Measurements from ENCODE around the gene CTNNA3. TPM values are rescaled to one million over a fixed set of nuclear protein-coding genes. Genes with fewer than 3 reads are reported as not detected.

Gene CTNNA3
- total and polyA plus RNA-seq, 7 donors, result 0.85 to 66.2 (median 28.1) TPM

DNA sequence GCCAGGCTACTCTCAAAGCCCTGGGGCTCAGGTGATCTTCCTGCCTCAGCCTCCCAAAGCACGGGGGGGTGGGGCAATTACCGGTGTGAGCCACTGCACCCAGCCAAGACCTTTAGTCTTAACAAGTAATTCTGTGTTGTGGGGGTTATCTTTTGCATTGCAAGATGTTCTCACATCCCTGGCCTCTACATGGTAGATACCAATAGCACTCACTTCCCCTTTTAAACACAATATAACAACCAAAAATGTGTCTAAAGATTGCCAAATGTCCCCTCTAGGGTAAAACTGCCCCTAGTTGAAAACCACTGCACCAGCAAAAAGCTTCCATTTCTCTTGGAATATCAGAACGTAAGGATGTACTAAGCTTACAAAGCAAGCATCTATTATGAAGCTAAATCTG, 225.0 kb downstream of the CTNNA3 start:
- Histone ChIP-seq H3K27ac (no peak overlapping the region), H3K9me3 (no peaks in the 10 kb centered on the region), H3K36me3 (ENCODE audit: insufficient read depth in 1 of 2, low read depth in 1 of 2) (no peaks in the 10 kb centered on the region), H3K27me3 (ENCODE audit: insufficient read depth in 3 of 3, low read length in 2 of 3) (no peaks in the 10 kb centered on the region), H3K4me3 (no peak overlapping the region), H3K4me1 (peaks cover 7% of the 10 kb centered on the region)
- DNase-seq (no peak), ATAC-seq (no peak)
- 63 to 94% (median 81%) methylated on average over 3 of the region's 3 CpGs for WGBS, 3 donors
- TF ChIP-seq, protein P1, sequence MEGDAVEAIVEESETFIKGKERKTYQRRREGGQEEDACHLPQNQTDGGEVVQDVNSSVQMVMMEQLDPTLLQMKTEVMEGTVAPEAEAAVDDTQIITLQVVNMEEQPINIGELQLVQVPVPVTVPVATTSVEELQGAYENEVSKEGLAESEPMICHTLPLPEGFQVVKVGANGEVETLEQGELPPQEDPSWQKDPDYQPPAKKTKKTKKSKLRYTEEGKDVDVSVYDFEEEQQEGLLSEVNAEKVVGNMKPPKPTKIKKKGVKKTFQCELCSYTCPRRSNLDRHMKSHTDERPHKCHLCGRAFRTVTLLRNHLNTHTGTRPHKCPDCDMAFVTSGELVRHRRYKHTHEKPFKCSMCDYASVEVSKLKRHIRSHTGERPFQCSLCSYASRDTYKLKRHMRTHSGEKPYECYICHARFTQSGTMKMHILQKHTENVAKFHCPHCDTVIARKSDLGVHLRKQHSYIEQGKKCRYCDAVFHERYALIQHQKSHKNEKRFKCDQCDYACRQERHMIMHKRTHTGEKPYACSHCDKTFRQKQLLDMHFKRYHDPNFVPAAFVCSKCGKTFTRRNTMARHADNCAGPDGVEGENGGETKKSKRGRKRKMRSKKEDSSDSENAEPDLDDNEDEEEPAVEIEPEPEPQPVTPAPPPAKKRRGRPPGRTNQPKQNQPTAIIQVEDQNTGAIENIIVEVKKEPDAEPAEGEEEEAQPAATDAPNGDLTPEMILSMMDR (IDR thresholded peaks at IDR 0.05), result no peak
- intact Hi-C loops (cut with DNase I), result no loop called here

DNA sequence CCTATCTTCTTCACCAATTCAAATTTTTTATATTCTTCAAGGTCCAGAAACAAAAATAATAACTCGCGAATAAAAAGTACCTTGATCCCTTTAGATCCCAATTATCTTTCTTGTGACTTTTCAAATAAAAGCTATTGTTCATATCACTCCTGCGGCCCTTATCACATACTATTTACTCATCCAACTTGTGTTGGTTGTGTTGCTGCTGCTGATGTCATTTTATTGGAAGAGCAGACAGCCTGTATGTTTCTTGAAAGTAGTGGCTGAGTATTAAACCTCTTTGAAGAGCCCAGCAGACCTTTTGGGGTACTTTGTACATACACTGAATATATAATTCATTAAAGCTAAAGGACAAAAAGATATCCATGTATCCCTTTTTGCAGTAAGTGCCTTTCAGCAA, 231.7 kb downstream of the CTNNA3 start:
- intact Hi-C loops (cut with DNase I), result no loop called here
- no peaks in the 10 kb centered on the region for H3K36me3 ChIP-seq (ENCODE audit: insufficient read depth in 1 of 2, low read depth in 1 of 2)
- no peak overlapping the region for H3K4me3 ChIP-seq
- H3K9me3 ChIP-seq, result no peaks in the 10 kb centered on the region
- H3K27me3 ChIP-seq (ENCODE audit: insufficient read depth in 3 of 3, low read length in 2 of 3), result no peaks in the 10 kb centered on the region
- no peaks in the 10 kb centered on the region for H3K4me1 ChIP-seq
- no peak overlapping the region for H3K27ac ChIP-seq
- TF ChIP-seq, protein P1 (IDR thresholded peaks at IDR 0.05), result no peak
- WGBS, 3 donors, result 76 to 96% (median 93%) methylated on average over 3 of the region's 3 CpGs
- no peak for ATAC-seq
- DNase-seq, result no peak

DNA sequence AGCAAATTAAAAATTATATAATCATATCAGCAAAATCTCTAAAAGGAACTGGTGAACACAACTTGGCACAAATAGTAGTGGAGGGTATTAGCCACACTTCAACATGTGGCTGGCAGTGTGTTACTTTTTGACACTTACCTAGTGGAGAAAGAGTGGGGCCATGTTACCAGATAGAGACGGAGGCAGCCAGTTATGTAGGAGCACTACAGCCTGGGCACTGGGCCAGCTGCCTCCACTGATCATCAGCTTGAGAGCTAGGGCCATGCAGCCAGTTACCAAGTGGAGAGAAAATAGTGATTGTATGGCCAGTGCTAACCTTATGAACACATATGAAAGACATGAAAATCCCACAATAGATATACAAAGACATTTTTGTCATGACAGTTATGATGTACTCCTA, 243.1 kb downstream of the CTNNA3 start:
- intact Hi-C loops (cut with DNase I), result no loop called here
- no peaks in the 10 kb centered on the region for H3K27me3 ChIP-seq (ENCODE audit: insufficient read depth in 3 of 3, low read length in 2 of 3)
- H3K9me3 ChIP-seq, result peaks cover 11% of the 10 kb centered on the region
- 43 to 69% (median 55%) methylated on average over 1 of the region's 1 CpG for WGBS, 3 donors
- DNase-seq (no peak), ATAC-seq (no peak)
- H3K4me1 ChIP-seq, result no peaks in the 10 kb centered on the region
- H3K27ac ChIP-seq, result no peak overlapping the region
- H3K4me3 ChIP-seq, result no peak overlapping the region
- TF ChIP-seq, protein P1 (IDR thresholded peaks at IDR 0.05), result no peak
- no peaks in the 10 kb centered on the region for H3K36me3 ChIP-seq (ENCODE audit: insufficient read depth in 1 of 2, low read depth in 1 of 2)

DNA sequence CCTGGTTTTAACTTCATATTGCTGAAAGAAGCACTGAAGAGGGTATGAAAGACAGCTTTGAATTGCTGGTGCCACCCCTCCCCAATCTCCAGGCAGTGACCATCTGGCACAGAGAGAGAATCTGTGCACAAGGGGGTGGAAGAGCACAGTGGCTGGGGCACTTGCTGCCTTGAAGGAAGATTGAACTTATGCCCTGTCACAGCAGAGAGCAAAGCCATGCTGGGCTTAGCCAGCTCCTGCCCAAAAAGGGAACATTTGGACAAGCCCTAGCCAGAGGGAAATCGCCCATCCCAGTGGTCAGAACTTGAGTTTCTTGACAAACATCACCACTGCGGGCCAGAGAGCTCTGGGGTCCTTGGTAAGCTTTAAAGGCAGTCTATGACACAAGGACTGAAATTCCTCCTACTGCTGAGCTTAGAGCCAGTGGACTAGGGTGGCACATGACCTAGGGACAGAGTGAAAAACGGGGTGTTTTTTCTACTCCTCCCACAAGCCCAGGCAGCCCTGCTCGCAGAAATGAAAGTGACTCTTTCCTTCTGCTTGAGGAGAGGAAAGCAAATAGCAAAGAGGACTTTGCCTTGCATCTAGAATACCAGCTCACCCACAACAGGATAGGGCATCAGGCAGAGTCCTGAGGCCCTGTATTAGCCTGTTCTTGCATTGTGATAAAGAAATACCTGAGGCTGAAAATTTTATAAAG, 257.2 kb downstream of the CTNNA3 start:
- intact Hi-C loops (cut with DNase I), result no loop called here
- WGBS, 3 donors, result 59 to 84% (median 78%) methylated on average over 4 of the region's 4 CpGs
- DNase-seq (no peak), ATAC-seq (no peak)
- Histone ChIP-seq H3K4me1 (no peaks in the 10 kb centered on the region), H3K9me3 (peaks cover 12% of the 10 kb centered on the region), H3K27ac (no peak overlapping the region), H3K36me3 (ENCODE audit: insufficient read depth in 1 of 2, low read depth in 1 of 2) (no peaks in the 10 kb centered on the region), H3K4me3 (no peak overlapping the region), H3K27me3 (ENCODE audit: insufficient read depth in 3 of 3, low read length in 2 of 3) (no peaks in the 10 kb centered on the region)
- TF ChIP-seq, protein P1 (IDR thresholded peaks at IDR 0.05), result no peak

DNA sequence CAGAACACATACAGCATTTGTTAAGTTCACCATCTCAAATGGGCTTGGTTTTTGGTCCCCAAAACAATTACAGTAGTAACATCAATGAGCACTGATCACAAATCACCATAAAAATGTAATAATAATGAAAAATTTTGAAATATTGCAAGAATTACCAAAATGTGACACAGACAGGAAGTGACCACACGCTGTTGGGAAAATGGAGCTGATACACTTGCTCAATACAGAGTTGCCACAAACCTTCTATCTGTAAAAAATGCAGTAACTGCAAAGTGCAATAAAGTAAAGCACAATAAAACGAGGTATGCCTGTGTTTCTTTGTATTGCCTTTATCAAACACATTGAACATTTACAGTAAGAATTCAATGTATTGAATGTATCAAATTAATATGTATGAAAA, 262.7 kb downstream of the CTNNA3 start:
- no peaks in the 10 kb centered on the region for H3K36me3 ChIP-seq (ENCODE audit: insufficient read depth in 1 of 2, low read depth in 1 of 2)
- H3K4me3 ChIP-seq, result no peak overlapping the region
- intact Hi-C loops (cut with DNase I), result no loop called here
- no peak for ATAC-seq
- WGBS, 3 donors, result 75 to 78% (median 75%) methylated on average over 2 of the region's 2 CpGs
- H3K27ac ChIP-seq, result no peak overlapping the region
- H3K27me3 ChIP-seq (ENCODE audit: insufficient read depth in 3 of 3, low read length in 2 of 3), result no peaks in the 10 kb centered on the region
- no peaks in the 10 kb centered on the region for H3K9me3 ChIP-seq
- peaks cover 17% of the 10 kb centered on the region for H3K4me1 ChIP-seq
- TF ChIP-seq, protein P1 (IDR thresholded peaks at IDR 0.05), result no peak
- DNase-seq, result no peak

Measured in psoas muscle (tissue), 8 donors.